Measurements from ENCODE around the gene PDE10A. TPM values are rescaled to one million over a fixed set of nuclear protein-coding genes. Genes with fewer than 3 reads are reported as not detected.

The PDE10A gene
- total and polyA plus RNA-seq, 2 of the 13 experiments (the other 11 are each of a cell fraction or from before 2014, with no cell fraction given) = not detected

DNA sequence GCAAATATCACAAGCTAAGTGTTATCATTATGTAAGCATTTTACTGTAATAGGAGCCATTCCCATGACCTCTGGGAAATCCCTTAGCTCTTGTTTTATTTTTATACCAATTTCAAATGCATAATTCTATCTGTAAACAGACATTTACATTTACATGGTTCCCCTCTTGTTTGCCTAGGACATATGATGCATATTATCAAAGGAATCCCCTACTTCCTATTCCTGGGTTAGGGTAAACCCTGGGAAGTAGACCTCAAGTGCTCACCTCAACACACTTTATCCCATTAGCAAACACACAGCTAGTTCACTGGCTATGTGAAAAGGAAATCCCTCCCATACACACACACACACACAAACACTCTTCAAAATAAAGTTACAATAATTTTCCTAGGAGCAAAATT lies 27.1 kb downstream of the PDE10A start:
- TF ChIP-seq MTA3 (CRISPR knock-in tag; IDR thresholded peaks at IDR 0.05) (no peak), ZNF3 (CRISPR knock-in tag; IDR thresholded peaks at IDR 0.05) (no peak), SETDB1 (CRISPR knock-in tag; IDR thresholded peaks at IDR 0.05; ENCODE audit: borderline replicate concordance) (no peak), RAD21 (CRISPR knock-in tag; IDR thresholded peaks at IDR 0.05) (no peak), ZNF12 (CRISPR knock-in tag; IDR thresholded peaks at IDR 0.05) (no peak), FIP1L1 (IDR thresholded peaks at IDR 0.05; ENCODE audit: borderline replicate concordance, insufficient read depth, low read depth, low read length) (no peak), NR2C2 (CRISPR knock-in tag; IDR thresholded peaks at IDR 0.05; ENCODE audit: borderline replicate concordance) (no peak), ZNF607 (CRISPR knock-in tag; IDR thresholded peaks at IDR 0.05; ENCODE audit: borderline replicate concordance) (no peak), RELA (CRISPR knock-in tag; IDR thresholded peaks at IDR 0.05) (no peak), ZSCAN30 (CRISPR knock-in tag; IDR thresholded peaks at IDR 0.05) (no peak), YEATS4 (CRISPR knock-in tag; IDR thresholded peaks at IDR 0.05; ENCODE audit: borderline replicate concordance) (no peak), TOE1 (CRISPR knock-in tag; IDR thresholded peaks at IDR 0.05) (no peak), ZNF468 (CRISPR knock-in tag; IDR thresholded peaks at IDR 0.05) (no peak)
- TF ChIP-seq, protein P1, sequence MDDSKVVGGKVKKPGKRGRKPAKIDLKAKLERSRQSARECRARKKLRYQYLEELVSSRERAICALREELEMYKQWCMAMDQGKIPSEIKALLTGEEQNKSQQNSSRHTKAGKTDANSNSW (CRISPR knock-in tag; IDR thresholded peaks at IDR 0.05; ENCODE audit: borderline replicate concordance) = no peak
- TF ChIP-seq, protein P2, sequence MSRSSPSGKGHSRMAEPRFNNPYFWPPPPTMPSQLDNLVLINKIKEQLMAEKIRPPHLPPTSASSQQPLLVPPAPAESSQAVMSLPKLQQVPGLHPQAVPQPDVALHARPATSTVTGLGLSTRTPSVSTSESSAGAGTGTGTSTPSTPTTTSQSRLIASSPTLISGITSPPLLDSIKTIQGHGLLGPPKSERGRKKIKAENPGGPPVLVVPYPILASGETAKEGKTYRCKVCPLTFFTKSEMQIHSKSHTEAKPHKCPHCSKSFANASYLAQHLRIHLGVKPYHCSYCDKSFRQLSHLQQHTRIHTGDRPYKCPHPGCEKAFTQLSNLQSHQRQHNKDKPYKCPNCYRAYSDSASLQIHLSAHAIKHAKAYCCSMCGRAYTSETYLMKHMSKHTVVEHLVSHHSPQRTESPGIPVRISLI (CRISPR knock-in tag; IDR thresholded peaks at IDR 0.05; ENCODE audit: borderline replicate concordance) = no peak
- no peak overlapping the region for H3K4me2 ChIP-seq (ENCODE audit: low read depth, low read length)
- H3K79me2 ChIP-seq (ENCODE audit: insufficient read depth, low read length) = no peaks in the 10 kb centered on the region
- CTCF ChIA-PET (ENCODE audit: low intra/inter-chr PET ratio, low total read pairs) = no interaction called here
- ATAC-seq = no peak
- intact Hi-C loops (cut with micrococcal nuclease; ENCODE audit: unreplicated experiment) (no loop called here), in situ Hi-C loops (cut with HindIII; ENCODE audit: extremely low pct_ligation_motif_present, low pct_unique_long_range_greater_than_20kb) (no loop called here)
- no peak for DNase-seq (ENCODE audit: low spot score)
- POLR2A ChIA-PET = no interaction called here
- FAIRE-seq = no peak
- H3K27me3 ChIP-seq (ENCODE audit: control insufficient read depth in 1 of 2, insufficient read depth in 2 of 2, low read length in 2 of 2) = peaks cover 0 to 24% of the 10 kb centered on the region in 2 experiments; a peak in 3 of 5 replicates
- no peak overlapping the region for H3K4me3 ChIP-seq (replicated peaks in 1 of 3; ENCODE audit: insufficient read depth in 1 of 3, low read depth in 2 of 3, low read length in 3 of 3)
- no TSS peak for BruUV-seq (replicated peaks)
- no peak overlapping the region for H3K9ac ChIP-seq (ENCODE audit: insufficient read depth, low read depth, low read length)
- H3K36me3 ChIP-seq (replicated peaks in 1 of 2; ENCODE audit: control insufficient read depth in 1 of 2, insufficient read depth in 2 of 2, low read length in 2 of 2) = no peaks in the 10 kb centered on the region
- H3K9me3 ChIP-seq (ENCODE audit: low read length) = no peaks in the 10 kb centered on the region
- H2AFZ ChIP-seq (ENCODE audit: low read length) = no peak overlapping the region
- H3K27ac ChIP-seq (ENCODE audit: extremely low read length, insufficient read depth, low read length) = no peak overlapping the region
- H4K20me1 ChIP-seq (ENCODE audit: insufficient read depth, low read length) = no peaks in the 10 kb centered on the region
- H3K4me1 ChIP-seq (ENCODE audit: insufficient read depth, low read length) = no peaks in the 10 kb centered on the region

Measured in HepG2 (cell line).